ENCODE results near the gene PCYT2.

Gene PCYT2

DNA sequence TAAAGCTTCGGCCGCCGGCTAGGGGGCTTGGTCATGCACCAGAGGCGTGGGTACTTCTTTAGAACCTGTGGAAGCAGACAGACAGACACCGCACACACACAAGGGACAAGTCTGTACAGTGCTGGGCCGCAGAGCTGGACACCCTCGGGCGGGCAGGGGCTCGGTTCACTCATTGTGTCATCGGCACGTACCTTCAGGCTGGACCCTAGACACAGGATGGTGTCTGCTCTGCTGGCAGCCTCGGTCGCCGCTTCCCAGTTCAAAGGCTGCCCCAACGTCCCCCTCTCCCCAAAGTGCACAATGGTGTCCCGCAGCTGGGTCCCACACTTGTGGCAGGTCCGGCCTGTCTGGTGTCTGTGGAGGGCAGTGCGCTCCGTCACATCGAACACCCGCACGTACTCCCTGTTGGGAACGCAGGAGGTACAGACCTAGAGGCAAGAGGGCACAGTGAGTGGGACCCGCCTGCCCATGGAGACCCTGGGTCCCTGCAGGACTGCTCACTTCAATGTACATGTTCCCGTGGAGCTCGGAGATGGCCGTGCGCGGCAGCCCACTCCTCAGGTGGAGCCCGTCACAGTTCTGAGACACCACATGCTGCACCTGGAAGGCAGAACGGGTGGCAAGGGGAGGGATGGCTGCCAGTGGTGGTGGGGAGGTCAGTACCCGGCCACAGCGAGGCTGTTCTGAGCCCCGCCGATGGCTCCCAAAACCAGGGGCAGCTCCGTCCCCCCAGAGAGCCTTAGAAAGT, 3.1 kb upstream of the PCYT2 start:
- DNase-seq (ENCODE audit: low read depth in 2 of 2) = no peak

DNA sequence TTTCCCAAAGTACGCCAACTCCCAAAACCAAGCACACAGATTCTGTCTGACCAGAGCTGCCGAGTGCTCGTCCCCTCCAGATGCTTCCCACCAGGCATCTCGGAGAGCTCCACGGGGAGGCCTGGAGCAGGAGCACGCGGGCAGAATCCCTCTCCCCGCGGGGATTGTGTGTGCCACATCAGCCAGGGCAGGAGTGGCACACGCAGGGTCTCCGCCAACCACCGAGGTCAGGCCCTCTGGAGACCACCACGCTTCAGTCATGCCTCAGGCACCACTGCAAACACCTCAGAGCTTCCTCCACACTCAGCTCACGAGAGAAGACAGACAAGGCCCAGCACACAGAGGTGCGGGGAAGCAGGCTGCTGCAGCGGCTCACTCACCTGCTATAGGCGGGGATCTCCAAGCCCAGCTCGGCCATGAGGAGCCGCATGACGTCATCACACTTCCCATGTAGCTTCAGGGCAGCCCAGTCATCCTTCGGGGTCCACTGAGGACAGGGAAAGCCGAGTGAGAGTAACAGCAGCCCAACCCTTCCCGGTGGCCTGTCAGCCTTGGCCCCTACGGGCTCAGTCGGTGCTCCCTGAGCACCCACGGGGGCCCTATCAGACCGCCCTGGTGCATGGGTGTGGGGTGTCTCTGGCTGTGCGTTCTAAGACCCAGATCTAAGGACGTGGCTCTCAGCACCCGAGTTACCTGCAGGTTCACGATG, 2.3 kb upstream of the PCYT2 start:
- no peak for DNase-seq (ENCODE audit: low read depth in 2 of 2)

DNA sequence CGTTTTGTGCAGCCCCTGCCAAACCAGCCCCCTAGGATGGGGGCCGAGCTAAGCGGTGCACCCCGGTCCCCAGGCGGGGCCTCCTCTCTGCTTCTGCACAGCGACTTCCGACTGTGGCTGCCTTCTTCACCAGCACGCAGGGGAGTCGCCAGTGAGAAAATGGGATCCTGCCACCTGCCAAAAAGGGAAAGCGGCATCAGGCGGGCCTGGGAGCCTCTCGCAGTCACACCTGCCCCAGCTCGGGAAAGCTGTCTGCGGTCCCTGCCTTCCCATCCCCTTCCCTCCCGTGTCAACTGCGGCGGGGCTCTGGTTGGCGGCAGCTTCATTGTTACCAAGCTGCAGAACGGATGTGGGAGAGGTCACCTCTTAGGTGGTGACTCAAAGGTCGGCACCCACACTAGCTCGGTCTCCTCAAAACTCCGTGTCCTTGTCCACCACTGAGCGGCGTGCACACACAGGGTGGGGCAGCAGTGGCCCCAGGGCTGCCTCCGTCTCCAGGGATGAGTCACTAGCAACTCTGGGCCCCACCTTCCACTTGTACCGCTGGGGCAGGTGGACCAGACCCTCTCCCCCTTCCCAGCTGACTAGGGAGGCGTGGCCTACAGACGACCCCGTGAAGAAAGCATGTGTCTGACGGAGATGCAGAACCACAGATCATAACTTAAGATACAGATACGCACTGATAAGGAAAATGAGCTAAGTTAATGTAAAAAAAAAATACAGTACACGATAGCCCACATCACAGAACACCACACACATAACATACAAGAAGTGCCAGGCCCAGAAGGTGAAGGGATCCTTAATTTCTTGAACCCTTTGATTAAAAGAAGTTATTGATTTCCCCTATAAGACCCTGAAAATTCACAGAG, 1.5 kb upstream of the PCYT2 start:
- DNase-seq (ENCODE audit: low read depth in 2 of 2) = no peak

DNA sequence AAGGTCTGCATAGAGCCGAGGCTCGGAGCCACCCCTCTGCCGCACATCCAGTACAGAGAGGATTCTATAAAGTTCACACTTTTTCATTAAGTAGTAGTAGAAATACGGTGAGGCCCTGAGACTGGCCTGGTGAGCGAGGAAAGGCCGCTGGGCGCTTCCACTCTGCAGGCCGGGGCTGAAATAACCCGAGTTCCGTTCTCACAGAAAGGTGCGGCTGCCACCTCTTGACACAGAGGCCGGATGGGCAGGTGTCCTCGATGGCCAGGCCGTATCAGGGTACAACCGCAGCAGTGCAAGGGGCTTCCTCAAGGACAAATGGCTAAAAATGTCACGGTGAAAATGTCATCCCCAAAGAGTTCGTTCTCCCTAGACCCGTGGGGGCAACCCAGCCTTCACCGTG, 770 bp upstream of the PCYT2 start:
- DNase-seq (ENCODE audit: low read depth in 2 of 2) = no peak

DNA sequence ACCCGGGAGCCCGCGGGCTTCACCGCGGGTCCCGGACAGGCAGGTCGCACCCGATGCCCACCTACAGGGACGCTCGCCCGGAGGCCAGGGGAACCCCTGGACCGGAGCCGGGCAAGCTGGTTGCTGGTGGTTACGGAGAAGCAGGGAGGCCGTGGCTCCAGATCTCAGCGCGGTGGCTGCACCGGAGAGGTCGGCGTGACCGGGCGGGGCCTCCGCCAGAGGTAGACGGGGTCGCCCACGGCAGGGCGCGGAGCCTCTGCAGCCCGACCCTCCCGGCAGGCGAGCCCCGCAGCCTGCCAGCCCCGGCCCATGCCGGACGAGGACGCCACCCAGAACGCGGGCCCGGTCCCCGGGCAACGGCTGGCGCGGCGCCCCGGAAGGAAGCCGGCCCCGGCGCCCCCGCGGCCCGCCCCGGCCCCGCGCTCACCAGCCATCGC, 341 bp downstream of the PCYT2 start:
- no peak for DNase-seq (ENCODE audit: low read depth in 2 of 2)

DNA sequence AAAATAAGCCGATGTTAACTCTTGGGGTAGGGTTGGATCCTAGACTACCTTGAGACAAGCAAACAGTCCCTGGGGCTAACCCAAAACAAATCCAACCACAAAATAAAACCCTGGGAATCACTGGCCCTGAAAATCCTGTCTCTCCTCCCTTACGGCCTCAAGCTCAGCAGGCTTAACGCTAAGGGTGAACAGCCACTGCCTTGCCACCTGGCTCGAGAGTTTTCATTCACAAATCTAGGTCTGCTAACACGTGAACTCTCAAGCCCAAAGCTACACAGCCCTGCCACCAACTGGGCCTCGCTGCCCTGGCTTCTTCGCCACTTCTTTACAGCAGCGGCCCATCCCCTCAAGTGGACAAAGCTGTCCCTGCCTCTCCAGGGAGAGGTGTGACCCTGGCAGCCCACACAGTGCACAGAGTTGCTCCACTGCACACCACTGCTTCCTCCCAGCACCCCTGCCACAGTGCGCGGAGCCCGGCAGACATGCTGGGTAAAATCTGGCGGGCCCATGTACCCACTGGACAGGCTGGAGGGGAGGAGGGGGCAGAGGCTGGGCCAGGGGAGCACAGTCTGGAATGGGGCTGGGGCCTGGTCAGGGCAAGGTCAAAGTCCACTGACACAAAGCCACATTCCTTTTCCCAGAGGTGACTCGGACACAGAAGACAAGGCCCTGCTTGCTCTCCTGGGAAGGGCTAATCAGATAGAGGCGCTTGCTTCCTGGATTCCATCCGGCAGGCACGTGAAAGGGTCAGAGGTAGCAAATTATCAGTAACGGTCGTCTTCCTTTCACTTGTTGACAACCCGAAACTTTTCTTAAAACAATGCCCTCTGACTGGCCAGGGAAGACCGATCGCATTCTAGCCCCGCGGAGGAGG, 996 bp downstream of the PCYT2 start:
- no peak for DNase-seq (ENCODE audit: low read depth in 2 of 2)

DNA sequence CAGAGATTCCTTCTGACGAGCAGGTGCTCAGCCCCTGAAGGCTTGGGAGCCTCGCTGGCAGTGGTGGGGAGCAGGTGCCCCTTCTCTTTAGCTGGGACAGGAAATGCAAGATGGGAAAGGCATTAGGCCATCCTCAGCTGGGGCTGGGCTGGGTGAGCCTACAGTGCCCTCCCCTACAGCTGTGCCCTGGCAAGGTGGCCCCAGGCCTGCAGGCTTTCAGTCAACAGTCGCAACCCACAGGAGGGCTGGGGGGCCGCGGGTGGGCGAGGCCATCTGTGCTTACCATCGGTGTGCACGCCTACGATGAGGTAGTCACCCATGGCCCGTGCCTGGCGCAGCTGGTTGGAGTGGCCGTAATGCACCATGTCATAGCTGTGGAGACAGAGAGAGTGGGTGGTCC, 2.0 kb downstream of the PCYT2 start:
- no peak for DNase-seq (ENCODE audit: low read depth in 2 of 2)

DNA sequence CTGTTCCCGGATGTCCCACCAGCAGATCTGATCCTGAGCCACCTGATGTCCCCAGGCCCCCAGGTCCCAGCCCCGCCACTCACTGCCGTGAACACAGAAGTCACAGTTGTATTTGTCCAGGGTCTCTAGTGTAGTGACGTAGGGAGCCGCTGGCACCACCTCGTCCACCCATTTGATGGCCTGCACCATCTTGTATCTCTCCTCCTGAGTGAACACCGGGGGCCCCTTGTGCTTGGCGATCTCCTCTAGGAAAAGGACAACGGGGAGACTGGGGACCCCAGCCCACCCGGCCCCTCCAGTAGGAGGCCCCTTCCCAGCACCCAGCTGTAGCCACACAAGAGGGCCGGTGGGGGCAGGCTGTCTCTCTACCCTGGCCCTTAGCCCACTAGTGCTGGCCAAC, 2.4 kb downstream of the PCYT2 start:
- DNase-seq (ENCODE audit: low read depth in 2 of 2) = no peak

DNA sequence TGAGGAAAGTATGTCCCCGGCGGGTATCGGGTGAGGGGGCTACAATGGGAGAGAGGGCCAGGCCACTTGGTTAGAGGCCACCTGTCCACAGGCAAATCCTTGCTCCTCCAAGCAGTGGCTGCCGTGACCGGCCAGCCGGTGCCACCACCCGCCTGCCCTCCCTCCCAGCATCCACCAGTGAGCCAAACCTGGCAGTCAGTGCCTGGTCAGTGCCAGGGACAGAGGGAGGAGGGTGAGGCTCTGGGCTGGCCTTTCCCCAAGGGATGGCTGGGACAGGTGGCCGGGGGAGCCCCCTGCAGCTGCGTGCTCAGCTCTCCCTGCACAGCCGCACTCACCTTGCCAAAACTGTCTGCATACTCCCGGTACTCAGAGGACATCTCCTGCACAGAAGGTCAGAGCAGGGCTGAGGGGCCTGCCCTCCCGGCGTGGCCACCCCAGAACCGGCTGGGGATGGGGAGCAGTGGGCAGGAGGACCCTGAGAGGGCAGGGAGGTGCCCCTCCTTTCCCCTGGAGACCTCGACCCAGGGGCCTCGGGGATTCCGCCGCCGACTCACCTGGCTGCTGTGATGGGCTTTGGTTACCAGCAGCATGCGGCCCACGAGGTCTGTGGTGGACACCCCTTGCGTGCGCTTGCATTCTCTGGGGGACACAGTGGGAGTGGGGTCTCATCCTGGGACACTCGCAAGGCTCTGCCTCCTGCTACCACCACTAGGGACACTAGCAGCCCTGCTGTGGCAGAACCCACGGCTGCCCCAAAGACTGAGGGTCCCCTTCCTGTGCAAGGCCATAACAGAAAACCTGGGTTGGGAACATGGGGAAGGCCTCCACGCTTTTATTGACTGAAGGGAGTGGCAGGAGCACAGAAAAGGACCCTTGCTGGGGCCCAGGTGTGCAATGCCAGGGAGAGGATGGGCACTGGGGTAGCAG, 3.7 kb downstream of the PCYT2 start:
- DNase-seq (ENCODE audit: low read depth in 2 of 2) = no peak

DNA sequence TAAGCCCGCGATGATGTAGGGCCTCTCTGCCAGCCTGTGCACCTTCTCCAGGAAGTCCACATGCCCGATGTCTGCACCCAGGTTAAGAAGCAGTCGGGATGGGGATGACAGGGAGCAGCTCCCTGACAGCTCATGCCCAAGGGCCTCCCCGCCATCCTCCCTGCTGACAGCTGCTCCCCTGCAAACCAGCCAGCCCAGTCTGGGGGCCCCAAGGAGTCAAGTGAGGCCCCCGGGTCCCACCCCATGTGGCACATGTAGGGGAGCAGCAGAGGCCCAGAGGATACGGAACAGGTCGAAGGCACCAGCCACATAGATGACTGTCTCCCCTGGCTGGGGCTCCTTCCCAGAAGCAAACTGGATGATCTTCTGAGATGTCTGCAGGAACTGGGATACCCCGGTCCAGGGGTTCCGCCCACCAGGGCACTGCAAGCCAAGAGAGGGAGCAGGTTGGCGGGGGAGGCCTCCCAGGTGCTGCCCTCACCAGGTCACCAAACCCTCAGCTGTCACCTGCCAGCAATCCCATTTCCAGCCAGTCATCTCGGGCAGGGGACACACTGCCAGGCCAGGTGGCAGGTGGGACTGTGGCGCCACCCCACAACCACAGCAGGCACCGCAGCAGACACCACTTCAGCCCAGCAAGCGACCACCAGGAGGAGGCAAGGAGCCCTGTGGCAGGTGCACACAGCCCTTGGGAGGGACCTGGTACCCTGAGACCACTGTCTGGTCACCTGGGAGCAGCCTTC, 4.6 kb downstream of the PCYT2 start:
- no peak for DNase-seq (ENCODE audit: low read depth in 2 of 2)

DNA sequence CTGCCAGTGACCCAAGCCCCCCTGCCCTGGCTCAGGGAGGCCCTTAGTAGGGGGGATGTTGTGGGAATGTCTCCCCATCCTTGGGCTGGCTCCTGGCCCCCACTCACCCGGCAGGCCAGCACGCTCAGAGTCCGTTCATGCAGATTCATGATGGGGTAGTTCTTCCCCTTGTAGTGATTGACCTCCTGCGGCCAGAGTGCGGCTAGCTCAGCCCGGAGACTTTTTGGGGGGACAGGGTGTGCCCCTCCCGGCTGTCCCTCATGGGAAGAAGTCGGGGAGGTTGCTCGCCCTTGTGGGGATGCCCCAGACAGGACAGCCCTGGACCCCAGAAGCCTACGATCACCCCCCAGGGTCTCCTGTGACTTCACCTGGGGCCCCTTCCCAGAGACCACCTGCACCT, 5.2 kb downstream of the PCYT2 start:
- DNase-seq (ENCODE audit: low read depth in 2 of 2) = no peak

DNA sequence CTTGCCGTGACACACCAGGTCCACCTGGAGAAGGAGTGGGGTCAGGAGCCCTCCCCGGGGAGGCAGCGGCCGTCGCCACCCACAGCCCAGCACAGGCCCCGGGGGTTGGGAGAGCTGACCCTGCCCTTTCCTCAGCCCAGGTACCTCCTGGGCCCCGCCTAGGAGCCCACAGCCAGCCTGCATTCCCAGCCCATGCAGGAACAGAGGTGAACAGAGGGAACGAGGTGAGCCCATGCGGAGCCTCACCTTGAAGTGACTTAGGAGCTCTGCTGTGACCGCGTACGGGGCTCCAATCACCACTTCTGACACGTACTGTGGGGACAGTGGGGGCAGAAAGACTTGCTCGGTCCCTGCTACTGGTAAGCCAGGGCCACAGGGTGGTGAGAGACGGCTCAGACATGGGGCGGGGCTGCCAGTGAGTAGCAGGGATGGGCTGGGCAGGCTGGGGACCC, 5.7 kb downstream of the PCYT2 start:
- DNase-seq (ENCODE audit: low read depth in 2 of 2) = no peak

DNA sequence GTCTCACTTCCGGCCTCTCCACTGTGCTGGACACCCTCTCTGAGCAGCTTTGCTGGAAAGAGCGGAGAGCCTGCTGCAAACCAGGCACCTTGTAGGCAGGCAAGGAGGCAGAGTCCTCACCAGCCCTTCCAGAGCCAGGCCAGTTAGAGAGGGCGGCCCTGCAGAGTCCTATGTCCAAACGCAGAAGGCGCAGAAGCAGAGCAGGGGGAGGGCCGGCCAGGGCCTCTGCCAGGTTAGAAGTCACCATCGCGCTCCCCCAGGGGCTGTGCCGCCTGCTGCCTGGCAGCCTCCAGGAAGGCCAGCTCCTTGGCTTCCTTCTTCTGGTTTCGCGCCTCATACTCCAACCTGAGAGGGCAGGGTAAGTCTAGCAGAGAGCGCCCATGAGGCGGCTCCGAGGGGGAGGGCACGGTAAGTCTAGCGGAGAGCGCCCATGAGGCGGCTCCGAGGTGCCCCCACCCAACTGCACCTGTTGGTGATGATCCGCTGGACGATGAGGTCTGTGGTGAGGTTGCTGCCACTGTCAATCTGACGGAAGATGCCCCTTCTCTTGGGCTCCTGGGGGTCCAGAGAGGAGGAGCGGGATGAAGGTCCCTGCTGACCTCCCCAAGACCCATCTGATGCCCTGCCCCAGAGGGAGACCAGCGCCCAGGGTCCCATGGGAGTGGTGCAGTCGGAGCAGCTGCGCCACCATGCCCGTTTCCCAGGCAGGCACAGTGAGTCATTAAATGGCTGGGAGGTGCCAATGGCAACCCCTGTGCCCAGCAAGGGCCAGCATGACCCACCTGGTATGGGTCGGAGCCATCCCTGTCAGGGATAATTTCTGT, 6.4 kb downstream of the PCYT2 start:
- DNase-seq (ENCODE audit: low read depth in 2 of 2) = no peak

DNA sequence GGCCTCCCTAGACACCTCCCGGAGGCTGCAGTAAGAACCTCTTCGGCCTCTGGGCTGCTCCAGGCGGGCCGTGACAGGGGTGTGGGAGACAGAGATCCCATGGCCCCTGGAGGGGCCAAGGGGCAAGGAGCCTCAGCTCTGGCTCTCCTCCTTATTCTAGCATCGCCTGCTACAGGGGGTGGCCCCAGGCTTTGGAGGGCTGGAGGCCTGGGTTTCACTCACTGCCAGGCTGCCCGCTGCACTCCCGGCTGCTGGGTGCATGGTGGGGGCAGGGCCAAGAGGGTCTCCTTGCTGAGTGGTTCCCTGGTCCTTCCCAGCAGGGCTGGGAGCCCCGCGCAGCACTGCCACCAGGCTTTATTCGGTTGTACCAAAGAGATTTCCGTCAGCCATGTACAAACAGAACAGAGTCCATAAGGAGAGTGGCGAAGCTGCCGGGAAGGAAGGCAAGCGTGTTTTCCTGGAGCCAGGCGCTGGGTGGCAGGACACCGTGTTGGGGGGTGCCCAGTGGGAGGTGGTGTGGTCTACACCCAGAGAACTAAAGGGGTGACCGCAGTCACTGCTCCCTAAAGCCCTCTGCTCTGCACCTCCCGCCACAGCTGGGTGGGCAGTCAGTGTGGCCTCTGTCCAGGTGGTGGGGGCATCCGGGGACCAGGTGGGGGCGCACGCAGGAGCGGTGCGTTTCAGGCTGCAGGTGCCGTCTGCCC, 7.2 kb downstream of the PCYT2 start:
- no peak for DNase-seq (ENCODE audit: low read depth in 2 of 2)

DNA sequence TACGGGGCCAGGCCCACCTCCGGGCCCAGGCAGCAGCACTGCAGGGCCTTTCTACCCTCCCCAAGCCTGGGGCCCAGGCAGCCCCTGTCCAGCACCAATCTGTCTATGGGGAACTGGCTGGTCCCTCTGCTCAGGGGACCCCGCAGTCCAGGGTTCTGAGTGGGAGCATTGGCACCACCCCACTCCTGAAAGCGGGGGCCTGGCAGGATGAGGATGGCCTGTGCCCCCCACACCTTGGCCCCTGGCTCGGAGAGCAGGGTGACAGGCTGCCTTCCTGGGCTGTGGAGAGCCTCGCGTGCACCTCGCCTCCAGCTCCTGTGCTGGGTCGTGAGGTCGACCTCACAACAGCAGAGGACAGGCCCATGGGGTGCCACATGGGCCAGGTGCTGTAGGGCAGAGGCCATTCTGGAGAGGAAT, 7.8 kb downstream of the PCYT2 start:
- DNase-seq (ENCODE audit: low read depth in 2 of 2) = no peak

DNA sequence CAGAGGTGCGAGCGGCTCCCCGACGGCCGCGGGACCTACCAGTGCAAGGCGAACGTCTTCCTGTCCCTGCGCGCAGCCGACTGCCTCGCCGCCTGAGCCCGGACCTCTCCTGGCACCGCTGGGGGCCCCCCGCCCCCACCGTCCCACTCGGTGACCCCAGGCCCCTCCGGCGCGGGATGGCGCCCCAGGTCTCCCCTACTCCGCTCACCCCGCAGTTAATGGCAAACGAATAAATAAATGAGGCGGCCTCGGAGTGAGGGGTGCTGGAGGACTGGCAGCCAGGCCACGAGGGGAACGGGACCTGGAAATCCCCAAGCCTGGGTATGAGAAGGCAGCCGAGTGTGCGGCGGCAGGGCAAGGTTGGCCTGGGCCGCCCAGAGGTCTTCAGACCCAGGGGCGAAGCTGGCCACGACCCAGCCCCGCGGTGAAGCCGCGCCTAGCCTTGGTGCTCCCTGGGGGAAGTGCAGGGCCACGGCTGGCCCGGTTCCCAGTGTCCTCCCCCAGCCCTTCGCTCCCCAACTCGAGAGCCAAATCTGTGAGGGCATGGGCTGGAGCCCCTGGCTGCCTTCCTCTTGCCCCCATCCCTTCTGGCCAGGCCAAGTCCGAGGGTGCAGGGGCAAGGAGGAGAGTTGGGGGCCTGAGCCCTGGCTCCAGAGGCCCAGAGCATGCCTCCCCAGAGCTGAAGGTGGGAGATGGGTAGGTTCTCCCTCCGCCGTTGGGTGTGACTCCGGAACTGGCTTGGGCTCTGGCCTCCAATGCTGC, 8.4 kb downstream of the PCYT2 start:
- no peak for DNase-seq (ENCODE audit: low read depth in 2 of 2)

DNA sequence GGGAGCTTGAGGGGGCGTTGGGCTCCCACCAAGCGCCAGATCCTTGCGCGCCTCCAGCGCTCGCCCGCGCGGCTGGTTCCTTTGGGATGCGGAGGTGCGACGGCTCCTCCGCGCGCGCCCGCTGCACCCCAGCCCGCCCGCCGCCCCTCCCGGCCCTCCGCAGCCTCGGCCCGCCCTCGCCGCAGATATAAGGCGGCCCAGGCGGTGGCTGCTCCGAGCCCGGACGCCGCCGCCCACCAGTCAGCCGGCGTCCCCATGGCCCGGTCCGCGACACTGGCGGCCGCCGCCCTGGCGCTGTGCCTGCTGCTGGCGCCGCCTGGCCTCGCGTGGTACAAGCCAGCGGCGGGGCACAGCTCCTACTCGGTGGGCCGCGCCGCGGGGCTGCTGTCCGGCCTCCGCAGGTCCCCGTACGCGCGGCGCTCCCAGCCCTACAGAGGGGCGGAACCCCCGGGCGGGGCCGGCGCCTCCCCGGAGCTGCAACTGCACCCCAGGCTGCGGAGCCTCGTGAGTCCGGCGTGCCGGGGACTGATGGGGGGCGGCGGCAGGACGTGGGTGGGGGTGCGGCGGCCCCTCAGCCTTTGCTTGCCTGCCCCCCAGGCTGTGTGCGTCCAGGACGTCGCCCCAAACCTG, 9.1 kb downstream of the PCYT2 start, which contains the start of gene NPB:
NPB (plus strand) TSS at position 216 of the 630 bp plus-strand sequence; CDS start at position 256, 40 bp downstream.
- DNase-seq (ENCODE audit: low read depth in 2 of 2) = no peak
